ENCODE results near the gene IQSEC1.

Gene IQSEC1

DNA sequence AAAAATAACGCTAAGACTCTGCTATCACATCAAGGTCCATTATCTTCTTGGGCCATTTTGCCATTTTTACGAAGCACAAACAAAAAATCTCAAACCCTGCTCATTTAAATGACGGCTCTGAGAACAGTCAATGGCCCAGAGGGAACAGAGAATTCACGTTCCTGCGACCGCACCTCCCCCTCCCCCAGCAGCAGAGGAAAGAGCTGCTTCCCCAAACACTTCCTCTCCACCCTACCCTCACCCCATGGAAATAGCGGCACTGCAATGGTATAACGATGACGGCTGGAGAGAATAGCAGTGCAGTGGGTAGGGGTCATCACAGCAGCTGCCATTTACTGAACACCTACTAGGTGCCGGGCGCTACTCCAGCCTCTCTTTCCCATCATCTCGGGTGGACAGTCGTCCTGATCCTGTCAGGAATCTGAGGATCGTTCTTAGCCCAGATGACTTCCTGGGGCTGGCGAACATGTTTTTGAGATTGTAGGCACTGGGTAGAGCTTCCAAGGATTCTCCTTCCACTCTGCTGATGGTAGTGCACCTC lies 113.3 kb downstream of the IQSEC1 start:
- no peaks in the 10 kb centered on the region for H3K9me3 ChIP-seq (ENCODE audit: insufficient read depth, low read depth, low read length)
- H3K27ac ChIP-seq (ENCODE audit: low read depth, low read length): no peak overlapping the region
- H3K27me3 ChIP-seq (ENCODE audit: insufficient read depth, low read length): no peaks in the 10 kb centered on the region
- H3K9ac ChIP-seq (ENCODE audit: low read depth, low read length): no peak overlapping the region
- 54% methylated on average over 15 of the region's 15 CpGs for WGBS
- H3K36me3 ChIP-seq (ENCODE audit: insufficient read depth, low read length): no peaks in the 10 kb centered on the region
- H3K4me1 ChIP-seq (ENCODE audit: insufficient read depth, low read length): peaks cover 12% of the 10 kb centered on the region
- no peak overlapping the region for H3K4me3 ChIP-seq (ENCODE audit: low read length)

DNA sequence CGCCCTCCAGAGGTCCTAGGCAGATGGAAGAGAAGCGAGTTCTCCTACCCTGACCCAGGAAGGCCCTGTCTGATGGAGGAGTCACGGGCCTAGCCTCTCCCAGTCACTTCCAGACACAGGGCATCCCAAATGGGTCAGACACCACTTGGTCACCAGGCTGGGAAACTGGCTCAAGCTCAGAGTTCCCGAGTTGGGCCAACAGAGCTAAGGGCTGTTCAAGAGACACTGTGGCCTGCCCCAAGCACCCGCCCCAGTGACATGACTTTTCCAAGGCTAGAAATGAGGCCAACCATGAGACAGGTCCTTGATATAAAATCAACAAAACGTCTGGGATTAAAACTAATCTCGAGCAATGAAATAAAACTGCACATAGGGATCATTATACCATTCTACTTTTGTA lies 113.8 kb downstream of the IQSEC1 start:
- H3K9ac ChIP-seq (ENCODE audit: low read depth, low read length): no peak overlapping the region
- 86% methylated on average over 7 of the region's 7 CpGs for WGBS

DNA sequence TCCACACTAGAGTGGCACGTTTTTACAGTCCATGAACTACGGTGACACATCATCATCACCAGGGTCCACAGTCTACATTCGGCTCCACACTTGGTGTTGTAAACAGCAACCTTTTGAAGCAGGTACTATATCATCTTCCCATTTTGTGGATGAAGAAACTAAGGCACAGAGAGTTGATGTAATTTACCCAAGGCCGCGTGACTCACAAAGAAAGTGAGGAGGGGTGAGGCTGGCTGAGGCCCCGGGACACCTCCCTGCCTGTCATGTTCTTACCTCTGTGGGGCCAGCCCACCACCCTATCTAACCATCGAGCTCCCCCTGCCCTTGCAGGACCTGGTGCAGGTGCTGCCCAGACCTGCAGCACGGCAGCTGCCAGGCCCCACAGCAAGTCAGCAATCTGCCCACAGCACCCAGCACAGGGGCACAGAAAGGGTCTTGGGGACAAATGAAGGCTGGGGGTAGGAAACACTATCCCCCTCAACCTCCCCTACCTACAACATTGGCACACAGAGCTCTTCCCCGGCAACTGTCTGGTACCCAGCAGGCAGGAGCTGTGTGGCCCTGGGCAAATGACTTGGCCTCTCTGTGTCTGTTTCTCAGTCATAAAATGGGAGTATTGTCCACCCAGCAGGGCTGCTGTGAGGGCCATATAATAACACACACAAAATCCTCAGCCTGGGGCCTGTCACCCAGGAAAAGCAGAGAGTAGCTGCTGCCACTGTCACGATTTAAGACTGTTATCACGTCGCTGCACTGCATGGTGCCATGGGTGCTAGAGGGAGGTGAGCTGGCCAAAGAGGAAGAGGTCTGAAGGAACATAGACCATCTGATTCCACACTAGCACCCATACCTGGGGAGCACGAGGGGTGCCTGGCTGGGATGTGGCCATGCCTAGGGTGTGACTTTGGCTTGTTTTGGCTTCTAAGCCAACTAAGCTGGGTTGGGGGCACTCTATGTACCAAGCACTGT lies 115.1 kb downstream of the IQSEC1 start:
- H3K27me3 ChIP-seq (ENCODE audit: insufficient read depth, low read length): no peaks in the 10 kb centered on the region
- no peak overlapping the region for H3K27ac ChIP-seq (ENCODE audit: low read depth, low read length)
- no peaks in the 10 kb centered on the region for H3K9me3 ChIP-seq (ENCODE audit: insufficient read depth, low read depth, low read length)
- H3K36me3 ChIP-seq (ENCODE audit: insufficient read depth, low read length): no peaks in the 10 kb centered on the region
- H3K9ac ChIP-seq (ENCODE audit: low read depth, low read length): no peak overlapping the region
- no peak overlapping the region for H3K4me3 ChIP-seq (ENCODE audit: low read length)
- peaks cover 12% of the 10 kb centered on the region for H3K4me1 ChIP-seq (ENCODE audit: insufficient read depth, low read length)
- 94% methylated on average over 13 of the region's 13 CpGs for WGBS

More for the DNA sequence above, 113.8 kb downstream of the IQSEC1 start:
- Histone ChIP-seq H3K9me3 (ENCODE audit: insufficient read depth, low read depth, low read length) (no peaks in the 10 kb centered on the region), H3K36me3 (ENCODE audit: insufficient read depth, low read length) (no peaks in the 10 kb centered on the region), H3K4me1 (ENCODE audit: insufficient read depth, low read length) (peaks cover 12% of the 10 kb centered on the region), H3K27me3 (ENCODE audit: insufficient read depth, low read length) (no peaks in the 10 kb centered on the region), H3K27ac (ENCODE audit: low read depth, low read length) (no peak overlapping the region), H3K4me3 (ENCODE audit: low read length) (no peak overlapping the region)

DNA sequence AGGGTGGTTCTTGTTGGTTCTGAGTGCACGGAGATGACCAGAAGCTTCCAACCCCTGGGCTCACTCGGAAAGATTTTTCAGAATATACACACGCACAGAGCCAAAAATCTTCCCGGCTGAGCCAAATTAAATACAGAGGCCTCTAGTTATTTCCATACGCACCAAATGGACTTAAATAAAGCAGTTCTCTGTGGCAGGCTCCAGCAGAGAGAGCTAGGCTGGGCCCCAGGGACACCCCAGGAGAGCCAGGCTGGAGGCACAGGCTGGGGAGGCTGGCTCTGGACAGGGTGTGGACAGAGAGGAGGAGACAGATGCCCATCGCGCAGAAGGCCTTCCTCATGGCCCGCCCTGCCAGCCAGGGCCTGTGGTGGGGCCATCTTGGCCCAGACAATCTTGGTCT lies 115.9 kb downstream of the IQSEC1 start:
- no peak overlapping the region for H3K4me3 ChIP-seq (ENCODE audit: low read length)
- 81% methylated on average over 8 of the region's 8 CpGs for WGBS
- H3K36me3 ChIP-seq (ENCODE audit: insufficient read depth, low read length): no peaks in the 10 kb centered on the region
- no peaks in the 10 kb centered on the region for H3K9me3 ChIP-seq (ENCODE audit: insufficient read depth, low read depth, low read length)
- no peak overlapping the region for H3K27ac ChIP-seq (ENCODE audit: low read depth, low read length)
- no peak overlapping the region for H3K9ac ChIP-seq (ENCODE audit: low read depth, low read length)
- peaks cover 12% of the 10 kb centered on the region for H3K4me1 ChIP-seq (ENCODE audit: insufficient read depth, low read length)
- no peaks in the 10 kb centered on the region for H3K27me3 ChIP-seq (ENCODE audit: insufficient read depth, low read length)

DNA sequence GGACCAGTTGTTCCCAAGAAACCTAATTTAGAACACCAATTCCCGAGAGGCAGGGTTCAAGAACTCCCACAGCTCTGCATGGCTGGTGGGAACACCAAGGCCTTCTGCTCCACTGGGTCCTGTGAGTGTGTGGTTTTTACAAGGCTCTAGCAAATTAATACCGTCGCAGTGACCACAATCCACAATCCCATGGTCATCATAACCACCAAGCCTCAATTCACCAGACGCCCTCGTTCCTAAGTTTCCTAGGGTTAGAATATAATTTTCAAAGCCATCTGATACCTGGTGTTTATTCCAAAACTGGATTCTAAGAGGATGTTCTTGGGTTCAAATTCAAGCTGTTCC lies 116.9 kb downstream of the IQSEC1 start:
- Histone ChIP-seq H3K36me3 (ENCODE audit: insufficient read depth, low read length) (no peaks in the 10 kb centered on the region), H3K4me1 (ENCODE audit: insufficient read depth, low read length) (peaks cover 12% of the 10 kb centered on the region), H3K27me3 (ENCODE audit: insufficient read depth, low read length) (no peaks in the 10 kb centered on the region), H3K9me3 (ENCODE audit: insufficient read depth, low read depth, low read length) (no peaks in the 10 kb centered on the region), H3K9ac (ENCODE audit: low read depth, low read length) (no peak overlapping the region), H3K27ac (ENCODE audit: low read depth, low read length) (no peak overlapping the region), H3K4me3 (ENCODE audit: low read length) (no peak overlapping the region)
- 95% methylated on average over 5 of the region's 5 CpGs for WGBS

DNA sequence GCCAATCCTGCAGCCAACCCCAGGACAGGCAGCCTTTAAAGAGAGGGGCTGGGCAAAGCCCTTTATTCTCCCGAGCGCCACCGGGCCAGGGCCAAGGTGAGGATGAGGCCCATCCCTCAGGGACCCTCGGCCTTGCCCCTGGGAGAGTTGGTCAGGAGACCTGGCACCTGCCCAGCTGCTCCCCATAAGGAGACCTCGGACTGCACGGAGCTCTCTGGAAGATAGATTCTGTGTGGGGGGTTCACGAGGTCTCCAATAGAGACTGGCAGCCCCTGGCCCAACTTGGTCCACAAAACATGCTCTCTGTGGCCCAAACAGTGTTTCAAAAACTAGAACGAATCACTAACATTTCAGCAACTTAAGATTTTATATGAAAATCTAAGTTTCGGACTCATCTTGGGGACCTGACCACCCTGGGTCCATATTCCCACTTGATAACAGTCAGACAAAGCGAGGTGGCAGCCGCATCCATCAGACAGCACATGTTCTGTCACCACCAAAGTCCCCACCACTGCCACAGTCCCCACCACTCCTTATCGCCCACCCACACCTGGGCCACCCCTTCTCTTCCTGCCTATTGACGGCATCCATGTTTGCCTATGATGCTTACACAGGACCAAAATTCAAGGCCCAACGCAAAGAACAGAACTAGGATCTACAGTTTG lies 117.4 kb downstream of the IQSEC1 start:
- H3K4me1 ChIP-seq (ENCODE audit: insufficient read depth, low read length): peaks cover 12% of the 10 kb centered on the region
- H3K36me3 ChIP-seq (ENCODE audit: insufficient read depth, low read length): no peaks in the 10 kb centered on the region
- H3K9me3 ChIP-seq (ENCODE audit: insufficient read depth, low read depth, low read length): no peaks in the 10 kb centered on the region
- H3K9ac ChIP-seq (ENCODE audit: low read depth, low read length): no peak overlapping the region
- H3K4me3 ChIP-seq (ENCODE audit: low read length): no peak overlapping the region
- H3K27ac ChIP-seq (ENCODE audit: low read depth, low read length): no peak overlapping the region
- 95% methylated on average over 14 of the region's 14 CpGs for WGBS
- H3K27me3 ChIP-seq (ENCODE audit: insufficient read depth, low read length): no peaks in the 10 kb centered on the region

DNA sequence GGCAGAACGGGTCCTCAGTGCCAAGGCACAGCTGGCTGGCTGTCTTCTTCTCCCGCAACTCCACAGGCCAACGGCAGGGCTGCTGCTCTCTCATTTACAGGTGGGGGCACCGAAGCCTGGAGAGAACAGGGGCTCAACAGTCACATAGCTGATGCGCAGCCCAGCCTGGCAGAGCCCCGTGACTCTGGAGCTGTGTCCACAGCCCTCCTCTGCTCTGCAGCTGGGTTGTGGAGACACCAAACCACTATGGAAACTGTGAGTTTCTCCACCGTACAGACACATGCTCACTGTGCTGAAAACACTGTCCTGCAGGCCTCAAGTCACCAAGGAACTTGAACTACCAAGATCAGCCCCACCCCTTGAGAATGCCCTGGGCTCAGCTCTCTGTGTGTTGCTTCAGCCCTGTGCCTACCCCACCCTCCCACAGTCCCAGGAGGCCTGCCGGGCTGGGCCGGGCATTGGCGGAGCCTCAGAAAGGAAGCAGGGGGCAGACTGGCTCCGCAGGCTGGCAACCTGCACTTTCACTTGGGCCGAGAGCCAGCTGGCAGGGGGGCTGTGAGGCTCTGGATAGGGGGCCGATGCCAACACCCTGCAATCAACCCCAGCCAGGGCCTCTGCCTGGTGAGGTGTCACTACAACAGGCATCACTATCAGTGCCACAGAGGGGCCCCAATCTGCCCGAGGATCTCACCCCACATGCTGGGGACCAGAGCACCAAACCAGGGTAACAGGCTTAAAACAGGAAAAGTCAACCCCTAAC lies 118.2 kb downstream of the IQSEC1 start:
- no peaks in the 10 kb centered on the region for H3K9me3 ChIP-seq (ENCODE audit: insufficient read depth, low read depth, low read length)
- peaks cover 6% of the 10 kb centered on the region for H3K4me1 ChIP-seq (ENCODE audit: insufficient read depth, low read length)
- H3K36me3 ChIP-seq (ENCODE audit: insufficient read depth, low read length): no peaks in the 10 kb centered on the region
- no peak overlapping the region for H3K9ac ChIP-seq (ENCODE audit: low read depth, low read length)
- WGBS: 92% methylated on average over 14 of the region's 14 CpGs
- H3K27me3 ChIP-seq (ENCODE audit: insufficient read depth, low read length): no peaks in the 10 kb centered on the region
- no peak overlapping the region for H3K4me3 ChIP-seq (ENCODE audit: low read length)
- no peak overlapping the region for H3K27ac ChIP-seq (ENCODE audit: low read depth, low read length)

DNA sequence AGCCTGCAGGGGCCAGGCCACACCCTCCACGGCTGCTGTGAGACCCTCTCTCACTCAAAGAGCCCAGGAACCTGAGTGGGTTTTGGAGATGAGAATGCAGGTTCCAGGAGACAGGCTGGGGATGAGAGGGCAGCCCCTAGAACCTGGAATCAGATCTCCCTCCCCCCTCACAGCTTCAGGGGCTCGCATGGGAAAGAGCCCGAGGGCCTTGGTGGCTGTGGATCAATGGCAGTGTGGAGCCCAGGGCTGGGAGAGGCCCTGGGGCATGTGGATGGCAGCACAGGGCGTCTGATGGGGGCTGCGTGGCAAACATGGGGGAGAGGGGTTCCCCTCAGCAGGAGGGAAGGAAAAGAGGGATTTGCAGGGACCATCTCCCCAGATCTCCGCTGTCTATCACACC lies 119.0 kb downstream of the IQSEC1 start:
- no peaks in the 10 kb centered on the region for H3K9me3 ChIP-seq (ENCODE audit: insufficient read depth, low read depth, low read length)
- no peaks in the 10 kb centered on the region for H3K27me3 ChIP-seq (ENCODE audit: insufficient read depth, low read length)
- WGBS: 85% methylated on average over 5 of the region's 6 CpGs
- no peaks in the 10 kb centered on the region for H3K4me1 ChIP-seq (ENCODE audit: insufficient read depth, low read length)
- no peak overlapping the region for H3K27ac ChIP-seq (ENCODE audit: low read depth, low read length)
- H3K9ac ChIP-seq (ENCODE audit: low read depth, low read length): no peak overlapping the region
- H3K4me3 ChIP-seq (ENCODE audit: low read length): no peak overlapping the region
- H3K36me3 ChIP-seq (ENCODE audit: insufficient read depth, low read length): no peaks in the 10 kb centered on the region

DNA sequence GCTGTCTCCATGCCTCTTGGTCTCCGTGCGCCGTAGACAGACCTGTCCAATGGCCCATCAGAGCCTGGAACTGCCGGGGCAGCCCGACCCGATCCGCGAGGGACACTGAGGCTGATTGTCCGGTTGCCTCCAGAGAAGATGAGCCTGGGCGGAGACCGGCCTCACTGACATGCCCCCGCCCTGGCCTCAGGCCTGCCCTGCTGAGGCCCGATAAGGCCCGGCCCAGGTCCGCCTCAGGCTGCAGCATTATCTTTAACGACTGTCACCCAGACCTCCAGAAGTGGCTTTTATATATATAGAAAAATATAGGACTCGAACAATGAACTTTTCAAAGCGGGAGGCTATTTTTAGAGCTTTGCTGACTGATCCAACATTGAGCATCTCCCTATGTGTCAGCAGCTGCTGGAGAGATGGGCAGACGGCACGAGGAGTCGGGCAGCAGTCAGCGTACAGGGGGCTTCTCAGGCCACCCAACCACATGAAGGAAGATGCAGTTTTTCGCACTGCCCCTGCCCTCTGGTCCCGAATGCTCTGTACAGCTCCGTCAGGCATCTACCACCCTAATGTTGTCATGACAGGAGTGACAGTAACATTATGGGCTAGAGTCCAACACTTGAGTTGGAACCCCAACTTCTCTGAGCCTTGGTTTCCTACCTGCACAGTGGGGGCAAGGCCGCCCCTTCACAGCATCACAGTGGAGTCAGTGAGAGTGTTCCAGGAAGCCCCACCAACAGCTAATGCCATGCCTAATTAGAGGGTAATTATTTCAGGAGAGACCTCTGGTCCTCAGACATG lies 119.8 kb downstream of the IQSEC1 start:
- 96% methylated on average over 26 of the region's 26 CpGs for WGBS
- Histone ChIP-seq H3K27ac (ENCODE audit: low read depth, low read length) (no peak overlapping the region), H3K9me3 (ENCODE audit: insufficient read depth, low read depth, low read length) (no peaks in the 10 kb centered on the region), H3K36me3 (ENCODE audit: insufficient read depth, low read length) (no peaks in the 10 kb centered on the region), H3K9ac (ENCODE audit: low read depth, low read length) (no peak overlapping the region), H3K27me3 (ENCODE audit: insufficient read depth, low read length) (no peaks in the 10 kb centered on the region), H3K4me1 (ENCODE audit: insufficient read depth, low read length) (no peaks in the 10 kb centered on the region), H3K4me3 (ENCODE audit: low read length) (no peak overlapping the region)

DNA sequence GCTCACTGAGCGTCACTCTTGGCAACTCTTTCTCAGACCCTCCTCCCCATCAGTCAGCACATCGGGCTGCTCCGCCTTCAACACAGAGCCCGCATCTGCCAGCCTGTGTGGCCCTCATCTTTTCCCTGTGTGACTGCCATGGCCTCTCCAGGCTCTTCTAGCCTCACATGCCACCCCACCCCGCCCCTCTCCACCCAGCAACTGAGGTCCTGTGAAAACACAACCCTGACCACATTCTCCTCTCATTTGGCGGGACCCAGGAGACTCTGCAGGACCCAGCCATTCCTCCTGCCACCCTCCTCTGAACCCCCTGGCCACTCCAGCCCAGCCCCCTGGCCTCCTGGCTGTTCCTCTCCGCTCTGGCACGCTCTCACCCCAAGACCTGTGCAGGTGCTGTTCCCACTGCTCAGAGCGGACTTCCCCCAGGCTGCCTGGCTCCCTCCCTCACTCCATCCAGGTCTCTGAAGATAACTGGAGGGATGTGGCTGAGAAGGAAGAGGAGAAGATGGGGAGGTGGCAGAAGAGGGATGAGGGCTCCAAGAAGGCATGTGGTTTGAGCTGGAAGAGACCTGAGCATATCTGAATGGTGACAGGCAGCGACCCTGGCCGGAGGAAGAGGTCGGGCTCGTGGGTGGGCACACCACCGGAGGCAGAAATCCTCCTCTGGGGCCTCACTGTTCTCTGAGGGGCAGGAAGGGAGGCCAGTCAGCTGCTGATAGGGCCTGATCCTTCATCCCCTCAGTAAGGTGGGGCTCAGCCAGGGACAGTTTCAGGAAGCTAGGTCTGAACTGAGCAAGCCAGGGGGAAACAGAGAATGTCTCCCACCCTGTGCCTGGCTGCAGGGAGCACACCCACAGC lies 120.7 kb downstream of the IQSEC1 start:
- no peaks in the 10 kb centered on the region for H3K9me3 ChIP-seq (ENCODE audit: insufficient read depth, low read depth, low read length)
- whole genome bisulfite sequencing: 91% methylated on average over 14 of the region's 14 CpGs
- no peaks in the 10 kb centered on the region for H3K27me3 ChIP-seq (ENCODE audit: insufficient read depth, low read length)
- H3K9ac ChIP-seq (ENCODE audit: low read depth, low read length): no peak overlapping the region
- no peaks in the 10 kb centered on the region for H3K4me1 ChIP-seq (ENCODE audit: insufficient read depth, low read length)
- no peak overlapping the region for H3K27ac ChIP-seq (ENCODE audit: low read depth, low read length)
- H3K4me3 ChIP-seq (ENCODE audit: low read length): no peak overlapping the region
- no peaks in the 10 kb centered on the region for H3K36me3 ChIP-seq (ENCODE audit: insufficient read depth, low read length)

Data from HUES64 (cell line).